Uterus (tissue), 4 donors: Measurements from ENCODE around the gene ARHGEF11. TPM values are rescaled to one million over a fixed set of nuclear protein-coding genes. Genes with fewer than 3 reads are reported as not detected.

Experiments used
- DNase-seq, 2 donors: peaks; one replicate each; pipeline ENCODE4 v3.0.0-alpha.2; 2019 to 2020
- H3K27ac ChIP-seq, 2 donors: fragments of 200-600 bp; sonication (generic); 1 replicate in 1 of 2; 2 replicates in 1 of 2; pipeline ENCODE4 v1.5.1; 2016 to 2018
- H3K27me3 ChIP-seq, 2 donors: fragments of 200-600 bp; sonication (generic); one replicate each; pipeline ENCODE4 v1.5.1; 2018 to 2019; ENCODE audit warnings: control low read depth in 1 of 2
- H3K36me3 ChIP-seq, 2 donors: fragments of 200-600 bp; sonication (generic); one replicate each; pipeline ENCODE4 v1.5.1; 2019; ENCODE audit warnings: control low read depth in 1 of 2
- H3K4me1 ChIP-seq, 2 donors: fragments of 200-600 bp; sonication (generic); one replicate each; pipeline ENCODE4 v1.5.1; 2018 to 2019; ENCODE audit warnings: control low read depth in 1 of 2
- H3K4me3 ChIP-seq, 2 donors: fragments of 200-600 bp; sonication (generic); 1 replicate in 1 of 2; 2 replicates in 1 of 2; pipeline ENCODE4 v1.5.1; 2018 to 2019; ENCODE audit warnings: mild to moderate bottlenecking in 1 of 2
- H3K9me3 ChIP-seq, 2 donors: fragments of 200-600 bp; sonication (generic); one replicate each; pipeline ENCODE4 v1.5.1; 2019; ENCODE audit warnings: control low read depth in 1 of 2
- CTCF ChIP-seq, 4 experiments: fragments of 200-600 bp in 2 of 4; fragments of 450-650 bp in 2 of 4; sonication (generic) in 2 of 4; IDR thresholded peaks; one replicate each; pipeline ENCODE4 v1.5.1; 2016 to 2019; ENCODE audit warnings: antibody characterized with exemption in 4 of 4, mild to moderate bottlenecking in 2 of 4, moderate library complexity in 1 of 4
- POLR2A ChIP-seq, 2 donors: fragments of 450-650 bp; IDR thresholded peaks; one replicate each; pipeline ENCODE4 v1.6.1; 2016; ENCODE audit warnings: antibody characterized with exemption in 2 of 2, mild to moderate bottlenecking in 1 of 2, moderate library complexity in 1 of 2
- intact Hi-C: fragments of 100-400 bp; cut with DNase I; formaldehyde crosslinking; loops from one replicate; pipeline ENCODE4 v1.15.1; 2023; ENCODE audit warnings: low total_unique reads
- total RNA-seq, 4 donors: library from RNA; depleted of rRNA in 3 of 4; stranded (reverse); fragments of >200 nt in 3 of 4; gene quantifications; one replicate each; pipeline versions ENCODE4 v1.1.0 to v1.2.4, GENCODE V29; 2014 to 2023
- donor health status: DM: yes; HTN: yes; CAD: no.

Gene ARHGEF11
- total RNA-seq, 4 donors from 2014 or later = 28.2 to 65.3 (median 40.5) TPM

GRCh38 chr1:156970017-156970416 is 75.5 kb downstream of the ARHGEF11 start:
- no peak for DNase-seq
- TF ChIP-seq POLR2A (IDR thresholded peaks at IDR 0.05) (no peak), CTCF (IDR thresholded peaks at IDR 0.05) (no peak)
- intact Hi-C loops = no loop called here
- Histone ChIP-seq H3K9me3 (no peaks in the 10 kb centered on the region), H3K4me3 (no peak overlapping the region), H3K27ac (no peak overlapping the region), H3K4me1 (no peaks in the 10 kb centered on the region), H3K27me3 (no peaks in the 10 kb centered on the region), H3K36me3 (no peaks in the 10 kb centered on the region)

DNA sequence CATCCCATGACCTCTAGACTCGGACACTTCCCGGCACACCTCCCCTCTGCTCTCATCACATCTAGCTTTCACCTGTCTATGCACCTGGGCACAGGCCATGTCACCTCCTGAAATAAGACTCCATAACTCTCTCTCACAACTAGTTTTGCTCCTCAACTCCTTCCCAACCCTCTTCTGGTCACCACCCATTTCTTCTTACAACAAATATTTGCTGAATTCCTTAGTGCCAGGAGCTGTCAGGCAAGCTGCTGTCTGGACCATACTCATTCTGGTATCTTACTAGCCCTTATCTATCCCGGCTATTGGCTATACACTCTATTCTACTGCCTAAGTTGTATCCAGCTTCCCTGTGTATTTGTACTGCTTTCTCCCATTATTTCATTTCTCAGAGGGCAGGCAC is 76.0 kb downstream of the ARHGEF11 start:
- intact Hi-C loops = no loop called here
- no peak for DNase-seq
- H3K27ac ChIP-seq = no peak overlapping the region
- TF ChIP-seq POLR2A (IDR thresholded peaks at IDR 0.05) (no peak), CTCF (IDR thresholded peaks at IDR 0.05) (no peak)
- H3K4me1 ChIP-seq = no peaks in the 10 kb centered on the region
- no peaks in the 10 kb centered on the region for H3K9me3 ChIP-seq
- no peaks in the 10 kb centered on the region for H3K27me3 ChIP-seq
- H3K4me3 ChIP-seq = no peak overlapping the region
- H3K36me3 ChIP-seq = no peaks in the 10 kb centered on the region

GRCh38 chr1:156964441-156964840 is 81.1 kb downstream of the ARHGEF11 start:
- Histone ChIP-seq H3K4me1 (no peaks in the 10 kb centered on the region), H3K27ac (no peak overlapping the region), H3K27me3 (no peaks in the 10 kb centered on the region), H3K36me3 (no peaks in the 10 kb centered on the region), H3K9me3 (no peaks in the 10 kb centered on the region), H3K4me3 (no peak overlapping the region)
- intact Hi-C loops = no loop called here
- no peak for DNase-seq
- TF ChIP-seq CTCF (IDR thresholded peaks at IDR 0.05) (no peak), POLR2A (IDR thresholded peaks at IDR 0.05) (no peak)

DNA sequence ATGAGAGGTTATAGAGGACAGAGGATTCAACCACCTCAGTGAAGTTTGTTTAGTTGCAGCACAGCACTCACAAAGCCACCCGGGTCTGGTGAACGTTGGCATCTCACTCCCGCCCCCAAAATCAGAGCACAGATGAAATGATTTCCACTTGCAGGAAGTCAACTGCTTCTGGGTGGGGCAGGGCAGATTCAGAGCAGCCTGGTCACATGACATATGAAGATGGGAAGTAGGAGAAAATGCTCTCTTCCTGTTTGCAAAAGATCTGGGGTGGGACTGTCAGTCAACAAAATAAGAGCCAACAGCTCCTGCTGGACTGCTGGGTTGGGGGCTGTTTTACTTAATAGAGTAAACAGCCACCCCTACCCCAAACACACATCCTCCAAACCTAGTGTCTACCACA is 81.9 kb downstream of the ARHGEF11 start:
- DNase-seq = no peak
- no peaks in the 10 kb centered on the region for H3K9me3 ChIP-seq
- no peaks in the 10 kb centered on the region for H3K36me3 ChIP-seq
- H3K27ac ChIP-seq = no peak overlapping the region
- no peak for TF ChIP-seq CTCF (IDR thresholded peaks at IDR 0.05)
- no peak for TF ChIP-seq POLR2A (IDR thresholded peaks at IDR 0.05)
- intact Hi-C loops = no loop called here
- H3K27me3 ChIP-seq = no peaks in the 10 kb centered on the region
- no peak overlapping the region for H3K4me3 ChIP-seq
- H3K4me1 ChIP-seq = no peaks in the 10 kb centered on the region

DNA sequence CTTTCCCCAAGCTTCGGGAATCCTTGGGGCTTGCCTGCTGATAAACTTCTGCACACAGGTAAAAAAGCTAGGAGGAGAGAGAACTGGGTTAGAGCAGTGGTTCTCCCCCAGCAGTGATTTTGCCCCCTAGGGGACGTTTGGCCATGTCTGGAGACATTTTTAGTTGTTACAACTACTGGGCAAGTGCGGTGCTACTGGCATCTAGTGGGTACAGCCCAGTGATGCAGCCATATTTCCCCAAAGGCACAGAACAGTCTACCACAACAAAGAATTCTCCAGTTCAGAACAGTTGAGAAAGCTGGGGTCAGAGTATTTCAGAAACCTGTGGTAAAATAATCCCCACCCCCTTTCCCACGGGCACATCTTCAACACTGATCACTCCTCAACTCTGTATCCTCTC is 83.8 kb downstream of the ARHGEF11 start:
- no peak overlapping the region for H3K4me3 ChIP-seq
- H3K4me1 ChIP-seq = no peaks in the 10 kb centered on the region
- H3K36me3 ChIP-seq = no peaks in the 10 kb centered on the region
- DNase-seq = no peak
- TF ChIP-seq CTCF (IDR thresholded peaks at IDR 0.05) (no peak), POLR2A (IDR thresholded peaks at IDR 0.05) (no peak)
- no peak overlapping the region for H3K27ac ChIP-seq
- H3K27me3 ChIP-seq = no peaks in the 10 kb centered on the region
- intact Hi-C loops = no loop called here
- no peaks in the 10 kb centered on the region for H3K9me3 ChIP-seq
